ENCODE results near the gene ACP7. TPM values are rescaled to one million over a fixed set of nuclear protein-coding genes. Genes with fewer than 3 reads are reported as not detected.

The ACP7 gene
- total RNA-seq, 1 donor = not detected

- DNase-seq (ENCODE audit: low read depth) = no peak
- no peak overlapping the region for H3K4me3 ChIP-seq (ENCODE audit: low read depth, low read length)
Observed at GRCh38 chr19:39146091-39146490, 61.9 kb downstream of the ACP7 start.

GRCh38 chr19:39146686-39147450 lies 62.7 kb downstream of the ACP7 start:
- no peak for DNase-seq (ENCODE audit: low read depth)
- no peak for TF ChIP-seq CTCF (IDR thresholded peaks at IDR 0.05; ENCODE audit: insufficient read depth, low read depth, low read length)
- no peak overlapping the region for H3K4me3 ChIP-seq (ENCODE audit: low read depth, low read length)

More at GRCh38 chr19:39146091-39146490, 61.9 kb downstream of the ACP7 start:
- no peak for TF ChIP-seq CTCF (IDR thresholded peaks at IDR 0.05; ENCODE audit: insufficient read depth, low read depth, low read length)

DNA sequence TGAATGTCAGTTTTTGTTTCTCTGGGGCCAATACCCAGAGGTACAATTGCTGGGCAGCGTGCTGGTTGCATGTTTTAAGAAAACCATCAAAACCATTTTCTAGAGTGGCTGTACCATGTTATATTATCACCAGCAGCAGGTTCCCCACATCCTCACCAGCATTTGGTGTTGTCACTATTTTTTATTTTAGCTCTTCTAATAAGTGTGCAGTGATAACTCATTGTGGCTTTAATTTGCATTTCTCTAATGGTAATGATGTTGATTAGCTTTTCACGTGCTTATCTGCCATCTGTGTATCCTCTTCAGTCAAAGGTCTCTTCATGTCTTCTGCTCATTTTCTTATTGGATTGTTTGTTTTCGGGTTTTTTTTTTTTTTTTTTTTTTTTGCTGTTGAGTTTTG lies 63.3 kb downstream of the ACP7 start:
- TF ChIP-seq CTCF (IDR thresholded peaks at IDR 0.05; ENCODE audit: insufficient read depth, low read depth, low read length) = no peak
- no peak for DNase-seq (ENCODE audit: low read depth)
- no peak overlapping the region for H3K4me3 ChIP-seq (ENCODE audit: low read depth, low read length)

DNA sequence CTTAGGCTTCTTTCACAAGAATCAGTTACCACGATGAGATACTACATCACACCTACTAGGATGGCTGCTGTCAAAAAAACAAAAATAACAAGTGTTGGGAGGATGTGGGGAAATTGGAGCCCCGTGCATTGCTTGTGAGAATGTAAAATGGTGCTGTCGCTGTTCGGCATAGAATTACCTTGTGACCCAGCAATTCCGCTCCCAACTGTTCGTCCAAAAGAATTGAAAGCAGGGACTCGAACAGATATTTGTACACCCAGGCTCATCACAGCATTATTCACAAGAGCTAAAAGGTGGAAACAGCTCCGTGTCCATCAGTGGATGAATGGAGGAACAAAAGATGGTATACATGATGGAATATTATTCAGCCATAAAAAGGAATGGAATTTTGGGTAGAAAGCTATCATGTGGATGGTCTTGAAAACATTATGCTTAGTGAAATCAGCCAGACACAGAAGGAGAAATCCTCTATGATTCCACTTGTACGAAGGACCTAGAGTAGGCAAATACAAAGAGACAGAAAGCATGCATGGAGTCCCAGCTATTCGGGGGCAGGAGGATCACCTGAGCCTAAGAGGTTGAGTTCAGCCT lies 64.9 kb downstream of the ACP7 start:
- no peak for TF ChIP-seq CTCF (IDR thresholded peaks at IDR 0.05; ENCODE audit: insufficient read depth, low read depth, low read length)
- H3K4me3 ChIP-seq (ENCODE audit: low read depth, low read length) = no peak overlapping the region
- DNase-seq (ENCODE audit: low read depth) = no peak

DNA sequence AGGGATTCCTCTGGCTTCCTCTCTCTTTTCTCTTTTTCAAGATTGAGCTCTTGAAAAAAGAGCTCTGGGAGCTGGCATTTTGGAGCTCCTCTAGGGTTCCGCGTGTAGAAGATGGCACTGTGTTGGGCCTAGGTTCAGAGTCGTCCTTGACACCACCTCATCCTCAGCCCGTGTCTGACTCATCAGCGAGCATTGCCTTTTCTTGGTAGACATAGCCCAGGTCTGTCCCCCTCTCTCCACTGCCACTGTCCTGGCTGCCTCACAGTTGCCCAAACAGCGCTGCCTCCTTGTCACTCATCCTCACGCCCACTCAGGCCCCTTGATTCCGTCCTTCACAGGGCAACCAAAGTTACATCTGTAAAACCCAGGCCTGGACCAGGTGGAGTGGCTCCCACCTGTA lies 66.1 kb downstream of the ACP7 start:
- H3K4me3 ChIP-seq (ENCODE audit: low read depth, low read length) = no peak overlapping the region
- TF ChIP-seq CTCF (IDR thresholded peaks at IDR 0.05; ENCODE audit: insufficient read depth, low read depth, low read length) = no peak
- DNase-seq (ENCODE audit: low read depth) = no peak

GRCh38 chr19:39150807-39151600 lies 66.8 kb downstream of the ACP7 start:
- H3K4me3 ChIP-seq (ENCODE audit: low read depth, low read length) = no peak overlapping the region
- no peak for DNase-seq (ENCODE audit: low read depth)
- no peak for TF ChIP-seq CTCF (IDR thresholded peaks at IDR 0.05; ENCODE audit: insufficient read depth, low read depth, low read length)

All from fibroblast of villous mesenchyme (primary cell).